GM23338 (cell line): Measurements from ENCODE around the gene WARS2. TPM values are rescaled to one million over a fixed set of nuclear protein-coding genes. Genes with fewer than 3 reads are reported as not detected.

ENCODE experiments used
- ATAC-seq: fragments of 200-7000 bp; cut with Tn5 transposase; 3 replicates; pipeline ENCODE4 v1.9.1; 2020
- DNase-seq: peaks from one replicate; pipeline ENCODE4 v3.0.0-alpha.2; 2015; ENCODE audit warnings: low spot score
- H2AFZ ChIP-seq: fragments of 200-600 bp; sonication (generic); 2 replicates; pipeline ENCODE4 v1.8.0; 2016; ENCODE audit warnings: antibody characterized with exemption, mild to moderate bottlenecking, moderate library complexity
- H3F3A ChIP-seq: fragments of 200-600 bp; sonication (generic); replicated peaks from 2 replicates; pipeline ENCODE4 v1.8.0; 2017; ENCODE audit warnings: antibody characterized with exemption, mixed run types, low read depth
- H3K27ac ChIP-seq: fragments of 200-600 bp; sonication (generic); 2 replicates; pipeline ENCODE4 v1.6.1; 2016; ENCODE audit warnings: low read depth
- H3K27me3 ChIP-seq: fragments of 200-600 bp; sonication (generic); 2 replicates; pipeline ENCODE4 v1.8.0; 2016; ENCODE audit warnings: mild to moderate bottlenecking, mixed run types, moderate library complexity; ENCODE audit not compliant: insufficient read depth
- H3K36me3 ChIP-seq: fragments of 200-600 bp; sonication (generic); 2 replicates; pipeline ENCODE4 v1.8.0; 2016; ENCODE audit warnings: mild to moderate bottlenecking; ENCODE audit not compliant: insufficient read depth
- H3K4me1 ChIP-seq: fragments of 200-600 bp; sonication (generic); 2 replicates; pipeline ENCODE4 v1.8.0; 2016; ENCODE audit warnings: mild to moderate bottlenecking, moderate library complexity; ENCODE audit not compliant: insufficient read depth
- H3K4me2 ChIP-seq: fragments of 200-600 bp; sonication (generic); 2 replicates; pipeline ENCODE4 v1.7.1; 2017; ENCODE audit warnings: mixed run types
- H3K4me3 ChIP-seq: fragments of 200-600 bp; sonication (generic); 2 replicates; pipeline ENCODE4 v1.6.1; 2016; ENCODE audit warnings: mixed run types
- H3K79me2 ChIP-seq: fragments of 200-600 bp; sonication (generic); replicated peaks from 2 replicates; pipeline ENCODE4 v1.8.0; 2017; ENCODE audit warnings: mild to moderate bottlenecking; ENCODE audit not compliant: insufficient read depth
- H3K9me2 ChIP-seq: fragments of 200-600 bp; sonication (generic); 2 replicates; pipeline ENCODE4 v1.8.0; 2017; ENCODE audit not compliant: insufficient read depth
- H4K20me1 ChIP-seq: fragments of 200-600 bp; sonication (generic); replicated peaks from 2 replicates; pipeline ENCODE4 v1.8.0; 2017; ENCODE audit warnings: mild to moderate bottlenecking; ENCODE audit not compliant: insufficient read depth
- H3K27ac Mint-ChIP-seq: 2 replicates; pipeline ENCODE4 v1.8.0; 2020; ENCODE audit warnings: inconsistent platforms, mild to moderate bottlenecking, moderate library complexity, mixed read lengths
- H3K27me3 Mint-ChIP-seq: 3 replicates; pipeline ENCODE4 v1.8.0; 2022; ENCODE audit warnings: low read depth, mild to moderate bottlenecking, moderate library complexity, mixed read lengths, inconsistent platforms; ENCODE audit not compliant: insufficient read depth, poor library complexity
- H3K36me3 Mint-ChIP-seq: 3 replicates; pipeline ENCODE4 v1.8.0; 2021; ENCODE audit warnings: low read depth, mild to moderate bottlenecking, inconsistent platforms, moderate library complexity, mixed read lengths
- H3K4me1 Mint-ChIP-seq: 3 replicates; pipeline ENCODE4 v1.8.0; 2020; ENCODE audit warnings: mild to moderate bottlenecking, inconsistent platforms, mixed read lengths
- H3K4me3 Mint-ChIP-seq: 3 replicates; pipeline ENCODE4 v1.8.0; 2021; ENCODE audit warnings: moderate library complexity, mild to moderate bottlenecking, inconsistent platforms, mixed read lengths
- H3K9me3 Mint-ChIP-seq: 3 replicates; pipeline ENCODE4 v1.8.0; 2020; ENCODE audit warnings: moderate library complexity, mild to moderate bottlenecking, inconsistent platforms, mixed read lengths
- EZH2 ChIP-seq: fragments of 200-600 bp; sonication (generic); IDR thresholded peaks from one replicate; pipeline ENCODE4 v1.8.0; 2017; ENCODE audit warnings: antibody characterized with exemption, mild to moderate bottlenecking, low read depth; ENCODE audit not compliant: unreplicated experiment
- EZH2phosphoT487 ChIP-seq: fragments of 200-600 bp; sonication (generic); IDR thresholded peaks from one replicate; pipeline ENCODE4 v1.8.1; 2018; ENCODE audit warnings: antibody characterized with exemption; ENCODE audit not compliant: unreplicated experiment
- NANOG ChIP-seq: IDR thresholded peaks from 2 replicates; pipeline ENCODE4 v1.6.1; 2016; ENCODE audit warnings: antibody characterized with exemption, borderline replicate concordance
- POLR2AphosphoS5 ChIP-seq: IDR thresholded peaks from 2 replicates; pipeline ENCODE4 v1.6.1; 2016; ENCODE audit warnings: antibody characterized with exemption, low read depth
- STAT1 ChIP-seq: IDR thresholded peaks from one replicate; pipeline ENCODE4 v1.6.1; 2016; ENCODE audit warnings: antibody characterized with exemption; ENCODE audit not compliant: unreplicated experiment
- polyA plus RNA-seq: library from polyadenylated mRNA; unstranded; fragments of >200 nt; fragmentation: Nextera tagmentation; extraction: Ambion mirVana; gene quantifications from 2 replicates; pipeline ENCODE4 v1.2.1, GENCODE V29; 2016
- total RNA-seq: library from RNA; depleted of rRNA; stranded (reverse); fragments of >200 nt; shearing (Covaris generic); gene quantifications from 2 replicates; pipeline ENCODE4 v1.2.3, GENCODE V29; 2014
- TF ChIP-seq, protein P1 (sequence below): fragments of 250-450 bp; sonication (Bioruptor Pico); IDR thresholded peaks from 2 replicates; pipeline ENCODE4 v1.5.0; 2020; ENCODE audit warnings: mild to moderate bottlenecking, moderate library complexity

WARS2 gene
- total and polyA plus RNA-seq, 2 experiments from 2014 or later = 6.4 to 12.6 TPM

DNA sequence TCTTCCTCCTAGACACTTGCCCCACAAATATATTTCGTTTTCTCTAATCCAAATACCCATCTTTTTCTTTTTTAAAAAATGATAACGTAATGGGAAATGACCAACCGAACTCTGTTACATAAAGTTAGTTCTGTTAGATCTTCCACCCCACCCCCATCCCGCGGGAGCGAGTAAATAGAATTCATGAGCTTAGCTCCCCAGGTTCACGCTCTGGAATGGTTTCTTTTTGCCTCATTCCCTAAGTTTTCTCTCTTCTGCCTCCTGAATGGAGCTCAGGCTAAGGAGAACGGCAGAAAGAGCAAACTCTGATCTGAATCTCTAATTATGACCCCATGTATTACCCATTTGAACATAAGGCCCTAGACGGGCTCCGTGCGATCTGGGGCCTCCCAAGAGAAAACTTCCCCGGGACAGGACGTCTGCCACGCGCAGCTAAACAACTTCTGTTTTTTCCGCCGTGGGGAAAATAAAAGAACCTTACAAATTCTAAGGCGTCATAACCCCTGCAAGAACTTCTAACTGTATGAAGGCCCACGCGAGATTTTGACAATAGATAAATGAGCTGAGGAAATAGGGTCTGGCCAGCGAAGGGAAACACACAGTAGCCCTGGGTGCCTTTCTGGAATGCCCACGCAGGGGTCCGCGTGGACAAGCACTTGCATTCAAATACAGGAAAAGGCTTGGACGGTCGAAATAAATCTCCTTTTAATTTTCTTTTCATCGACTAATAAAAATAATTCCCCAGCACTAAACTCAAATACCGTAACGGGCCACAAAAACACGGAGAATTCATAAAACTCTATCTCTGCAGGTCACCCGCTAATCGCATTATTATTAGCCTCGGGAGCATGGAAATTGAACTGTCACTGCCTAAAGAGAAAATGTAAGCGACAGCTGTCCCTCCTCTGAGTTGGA is 154.6 kb downstream of the WARS2 start:
- Histone ChIP-seq H3K4me3 (peak overlapping the region; percentile 59), H3K36me3 (no peaks in the 10 kb centered on the region; the same call in 1 of the 2 replicates), H3K4me1 (peaks cover 62% of the 10 kb centered on the region), H3K4me2 (peak overlapping the region; percentile 77), H3F3A (peaks cover 30% of the 10 kb centered on the region), H4K20me1 (peaks cover 21% of the 10 kb centered on the region; the same call in 1 of the 2 replicates), H2AFZ (no peak overlapping the region; the same call in 1 of the 2 replicates), H3K27me3 (peaks cover 100% of the 10 kb centered on the region), H3K79me2 (no peaks in the 10 kb centered on the region), H3K9me2 (no peaks in the 10 kb centered on the region), H3K27ac (no peak overlapping the region)
- ATAC-seq (no peak), DNase-seq (peak; percentile 43)
- peak overlapping the region; percentile 75 for H3K4me3 Mint-ChIP-seq
- H3K27me3 Mint-ChIP-seq = peaks cover 100% of the 10 kb centered on the region
- H3K36me3 Mint-ChIP-seq = no peaks in the 10 kb centered on the region
- H3K27ac Mint-ChIP-seq = no peak overlapping the region
- TF ChIP-seq STAT1 (no peak), EZH2 (peak; percentile 90)
- H3K4me1 Mint-ChIP-seq = peaks cover 66% of the 10 kb centered on the region
- H3K9me3 Mint-ChIP-seq = peaks cover 6% of the 10 kb centered on the region

DNA sequence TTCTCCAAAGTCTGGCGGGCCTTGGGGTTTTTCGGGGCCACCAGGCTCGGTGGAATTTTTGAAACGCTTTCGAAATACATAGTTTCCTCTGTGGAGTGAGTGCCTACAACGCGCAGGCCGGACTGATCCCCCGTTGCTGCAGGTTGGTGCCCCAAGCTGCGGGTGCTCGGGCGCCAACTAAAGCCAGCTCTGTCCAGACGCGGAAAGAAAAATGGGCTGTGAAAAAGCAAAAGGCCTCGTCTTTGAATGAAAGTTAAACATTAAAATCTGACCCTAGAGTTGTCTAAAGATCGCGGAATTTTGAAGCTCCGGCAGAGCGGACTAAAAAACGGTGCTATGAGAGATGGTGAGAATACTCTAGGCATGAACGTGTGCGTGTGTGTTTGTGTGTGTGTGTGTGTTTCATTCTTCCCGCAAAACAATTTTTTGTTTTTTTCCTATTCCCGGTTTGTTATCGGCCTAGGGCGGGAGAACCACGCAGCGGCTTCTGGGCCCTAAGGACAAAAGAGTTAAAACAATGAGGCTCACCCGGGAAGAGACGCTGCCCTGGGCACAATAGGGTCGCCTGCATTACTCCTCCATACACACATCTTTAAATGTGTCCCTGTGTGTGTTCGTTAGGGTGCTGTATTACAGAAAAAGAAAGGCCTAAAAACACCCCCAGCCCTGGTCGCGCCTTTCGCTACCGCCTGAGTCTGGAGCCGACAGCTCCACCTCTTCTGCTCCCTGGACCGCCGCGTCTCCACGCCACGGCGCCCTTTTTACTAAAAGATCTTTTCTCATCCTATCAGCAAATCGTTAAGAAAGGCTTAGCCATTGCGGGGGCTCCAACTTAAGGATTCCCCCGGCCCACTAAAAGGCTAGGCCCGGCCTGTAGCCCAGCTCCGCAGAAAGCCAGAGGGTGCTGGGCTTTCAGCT is 155.5 kb downstream of the WARS2 start:
- Mint-ChIP-seq H3K4me1 (peaks cover 63% of the 10 kb centered on the region), H3K4me3 (peak overlapping the region; percentile 75), H3K27ac (no peak overlapping the region), H3K27me3 (peaks cover 100% of the 10 kb centered on the region), H3K36me3 (no peaks in the 10 kb centered on the region), H3K9me3 (peaks cover 6% of the 10 kb centered on the region)
- DNase-seq (peak; percentile 40), ATAC-seq (no peak)
- TF ChIP-seq, protein P1, sequence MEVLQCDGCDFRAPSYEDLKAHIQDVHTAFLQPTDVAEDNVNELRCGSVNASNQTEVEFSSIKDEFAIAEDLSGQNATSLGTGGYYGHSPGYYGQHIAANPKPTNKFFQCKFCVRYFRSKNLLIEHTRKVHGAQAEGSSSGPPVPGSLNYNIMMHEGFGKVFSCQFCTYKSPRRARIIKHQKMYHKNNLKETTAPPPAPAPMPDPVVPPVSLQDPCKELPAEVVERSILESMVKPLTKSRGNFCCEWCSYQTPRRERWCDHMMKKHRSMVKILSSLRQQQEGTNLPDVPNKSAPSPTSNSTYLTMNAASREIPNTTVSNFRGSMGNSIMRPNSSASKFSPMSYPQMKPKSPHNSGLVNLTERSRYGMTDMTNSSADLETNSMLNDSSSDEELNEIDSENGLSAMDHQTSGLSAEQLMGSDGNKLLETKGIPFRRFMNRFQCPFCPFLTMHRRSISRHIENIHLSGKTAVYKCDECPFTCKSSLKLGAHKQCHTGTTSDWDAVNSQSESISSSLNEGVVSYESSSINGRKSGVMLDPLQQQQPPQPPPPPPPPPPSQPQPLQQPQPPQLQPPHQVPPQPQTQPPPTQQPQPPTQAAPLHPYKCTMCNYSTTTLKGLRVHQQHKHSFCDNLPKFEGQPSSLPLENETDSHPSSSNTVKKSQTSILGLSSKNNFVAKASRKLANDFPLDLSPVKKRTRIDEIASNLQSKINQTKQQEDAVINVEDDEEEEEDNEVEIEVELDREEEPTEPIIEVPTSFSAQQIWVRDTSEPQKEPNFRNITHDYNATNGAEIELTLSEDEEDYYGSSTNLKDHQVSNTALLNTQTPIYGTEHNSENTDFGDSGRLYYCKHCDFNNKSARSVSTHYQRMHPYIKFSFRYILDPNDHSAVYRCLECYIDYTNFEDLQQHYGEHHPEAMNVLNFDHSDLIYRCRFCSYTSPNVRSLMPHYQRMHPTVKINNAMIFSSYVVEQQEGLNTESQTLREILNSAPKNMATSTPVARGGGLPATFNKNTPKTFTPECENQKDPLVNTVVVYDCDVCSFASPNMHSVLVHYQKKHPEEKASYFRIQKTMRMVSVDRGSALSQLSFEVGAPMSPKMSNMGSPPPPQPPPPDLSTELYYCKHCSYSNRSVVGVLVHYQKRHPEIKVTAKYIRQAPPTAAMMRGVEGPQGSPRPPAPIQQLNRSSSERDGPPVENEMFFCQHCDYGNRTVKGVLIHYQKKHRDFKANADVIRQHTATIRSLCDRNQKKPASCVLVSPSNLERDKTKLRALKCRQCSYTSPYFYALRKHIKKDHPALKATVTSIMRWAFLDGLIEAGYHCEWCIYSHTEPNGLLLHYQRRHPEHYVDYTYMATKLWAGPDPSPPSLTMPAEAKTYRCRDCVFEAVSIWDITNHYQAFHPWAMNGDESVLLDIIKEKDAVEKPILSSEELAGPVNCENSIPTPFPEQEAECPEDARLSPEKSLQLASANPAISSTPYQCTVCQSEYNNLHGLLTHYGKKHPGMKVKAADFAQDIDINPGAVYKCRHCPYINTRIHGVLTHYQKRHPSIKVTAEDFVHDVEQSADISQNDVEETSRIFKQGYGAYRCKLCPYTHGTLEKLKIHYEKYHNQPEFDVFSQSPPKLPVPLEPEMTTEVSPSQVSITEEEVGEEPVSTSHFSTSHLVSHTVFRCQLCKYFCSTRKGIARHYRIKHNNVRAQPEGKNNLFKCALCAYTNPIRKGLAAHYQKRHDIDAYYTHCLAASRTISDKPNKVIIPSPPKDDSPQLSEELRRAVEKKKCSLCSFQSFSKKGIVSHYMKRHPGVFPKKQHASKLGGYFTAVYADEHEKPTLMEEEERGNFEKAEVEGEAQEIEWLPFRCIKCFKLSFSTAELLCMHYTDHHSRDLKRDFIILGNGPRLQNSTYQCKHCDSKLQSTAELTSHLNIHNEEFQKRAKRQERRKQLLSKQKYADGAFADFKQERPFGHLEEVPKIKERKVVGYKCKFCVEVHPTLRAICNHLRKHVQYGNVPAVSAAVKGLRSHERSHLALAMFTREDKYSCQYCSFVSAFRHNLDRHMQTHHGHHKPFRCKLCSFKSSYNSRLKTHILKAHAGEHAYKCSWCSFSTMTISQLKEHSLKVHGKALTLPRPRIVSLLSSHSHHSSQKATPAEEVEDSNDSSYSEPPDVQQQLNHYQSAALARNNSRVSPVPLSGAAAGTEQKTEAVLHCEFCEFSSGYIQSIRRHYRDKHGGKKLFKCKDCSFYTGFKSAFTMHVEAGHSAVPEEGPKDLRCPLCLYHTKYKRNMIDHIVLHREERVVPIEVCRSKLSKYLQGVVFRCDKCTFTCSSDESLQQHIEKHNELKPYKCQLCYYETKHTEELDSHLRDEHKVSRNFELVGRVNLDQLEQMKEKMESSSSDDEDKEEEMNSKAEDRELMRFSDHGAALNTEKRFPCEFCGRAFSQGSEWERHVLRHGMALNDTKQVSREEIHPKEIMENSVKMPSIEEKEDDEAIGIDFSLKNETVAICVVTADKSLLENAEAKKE (CRISPR knock-in tag) = no peak
- TF ChIP-seq NANOG (no peak), EZH2phosphoT487 (peak; percentile 53), EZH2 (peak; percentile 94), POLR2AphosphoS5 (no peak)
- Histone ChIP-seq H3K4me1 (peaks cover 58% of the 10 kb centered on the region), H3K36me3 (no peaks in the 10 kb centered on the region; the same call in 1 of the 2 replicates), H3F3A (peaks cover 20% of the 10 kb centered on the region), H4K20me1 (peaks cover 25% of the 10 kb centered on the region; the same call in 1 of the 2 replicates), H3K9me2 (no peaks in the 10 kb centered on the region), H3K4me2 (peak overlapping the region; percentile 77), H2AFZ (peak overlapping the region; percentile 79), H3K79me2 (no peaks in the 10 kb centered on the region), H3K27me3 (peaks cover 100% of the 10 kb centered on the region), H3K27ac (no peak overlapping the region), H3K4me3 (peak overlapping the region; percentile 53)
